Gastrocnemius medialis (tissue), 4 donors: ENCODE results near the gene FRMD4B. TPM values are rescaled to one million over a fixed set of nuclear protein-coding genes. Genes with fewer than 3 reads are reported as not detected.

Experiments used
- ATAC-seq, 2 donors: fragments of 150-250 bp; one replicate each; pipeline ENCODE4 v1.9.1; 2016
- DNase-seq, 2 donors: peaks; one replicate each; pipeline ENCODE4 v3.0.0-alpha.2; 2019
- H3K27ac ChIP-seq, 4 donors: fragments of 200-600 bp; sonication (generic); 1 replicate in 1 of 4; 2 replicates in 3 of 4; pipeline ENCODE4 v1.5.1; 2016 to 2018; ENCODE audit warnings: mild to moderate bottlenecking in 2 of 4, moderate library complexity in 1 of 4
- H3K27me3 ChIP-seq, 3 donors: fragments of 200-600 bp; sonication (generic) in 2 of 3; 1 replicate in 1 of 3; 2 replicates in 2 of 3; pipeline versions ENCODE4 v1.5.1 to v1.6.0; 2016 to 2019; ENCODE audit warnings: mild to moderate bottlenecking in 1 of 3, moderate library complexity in 1 of 3
- H3K36me3 ChIP-seq, 2 donors: fragments of 200-600 bp; sonication (generic) in 1 of 2; one replicate each; pipeline ENCODE4 v1.5.1; 2017 to 2018
- H3K4me1 ChIP-seq, 2 donors: fragments of 200-600 bp; sonication (generic) in 1 of 2; one replicate each; pipeline ENCODE4 v1.5.1; 2016 to 2017; ENCODE audit warnings: mild to moderate bottlenecking in 2 of 2
- H3K4me3 ChIP-seq, 4 donors: fragments of 200-600 bp; sonication (generic) in 3 of 4; 1 replicate in 1 of 4; 2 replicates in 3 of 4; pipeline ENCODE4 v1.5.1; 2016 to 2019; ENCODE audit warnings: mild to moderate bottlenecking in 2 of 4
- H3K9me3 ChIP-seq, 3 donors: fragments of 200-600 bp; sonication (generic) in 2 of 3; 1 replicate in 1 of 3; 2 replicates in 2 of 3; pipeline ENCODE4 v1.5.1; 2016 to 2019
- POLR2A ChIP-seq, 2 donors: fragments of 450-650 bp; IDR thresholded peaks; one replicate each; pipeline ENCODE4 v1.6.1; 2017; ENCODE audit warnings: antibody characterized with exemption in 2 of 2, mild to moderate bottlenecking in 2 of 2, moderate library complexity in 2 of 2
- in situ Hi-C, 4 donors: fragments of 200-750 bp; cut with MboI; loops; one replicate each; pipeline versions ENCODE4 v1.15.0 to v1.8.0; 2017; ENCODE audit warnings: low sequenced_read_pairs in 4 of 4
- intact Hi-C: fragments of 100-400 bp; cut with DNase I; formaldehyde crosslinking; loops from one replicate; pipeline ENCODE4 v1.15.1; 2023; ENCODE audit warnings: low total_unique reads
- total RNA-seq, 4 donors: library from RNA; depleted of rRNA; stranded (reverse); fragments of >200 nt; gene quantifications; one replicate each; pipeline versions ENCODE4 v1.1.0 to v1.2.3, GENCODE V29; 2016
- TF ChIP-seq, protein P1 (sequence below), 5 experiments: fragments of 450-650 bp in 3 of 5; fragments of 200-600 bp in 2 of 5; sonication (generic) in 2 of 5; IDR thresholded peaks in 4 of 5; conservative IDR thresholded peaks in 1 of 5; 1 replicate in 4 of 5; 2 replicates in 1 of 5; pipeline ENCODE4 v1.5.1; 2016 to 2019; ENCODE audit warnings: antibody characterized with exemption in 5 of 5, mild to moderate bottlenecking in 3 of 5, moderate library complexity in 3 of 5

The FRMD4B gene
- total RNA-seq, 4 donors from 2014 or later, result 0.29 to 3.6 (median 1.7) TPM

DNA sequence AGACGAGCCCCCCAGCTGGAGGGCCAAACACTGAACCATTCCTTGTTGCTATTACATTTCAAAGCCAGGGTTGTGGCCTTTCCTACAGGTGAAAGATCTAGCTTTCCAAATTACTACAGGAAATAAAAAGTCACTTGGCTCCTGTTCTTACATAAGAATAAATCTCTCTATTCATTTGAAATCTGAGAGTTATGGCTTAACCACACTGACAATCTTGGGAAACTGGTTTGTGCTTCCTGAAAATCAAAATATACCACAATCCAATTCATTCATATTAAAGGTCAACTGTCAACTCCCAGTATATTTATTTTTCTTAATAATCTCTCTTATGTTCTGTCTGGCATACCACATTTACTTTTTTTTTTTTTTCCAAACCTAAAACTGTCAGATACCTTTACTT, 159.8 kb downstream of the FRMD4B start:
- TF ChIP-seq, protein P1, sequence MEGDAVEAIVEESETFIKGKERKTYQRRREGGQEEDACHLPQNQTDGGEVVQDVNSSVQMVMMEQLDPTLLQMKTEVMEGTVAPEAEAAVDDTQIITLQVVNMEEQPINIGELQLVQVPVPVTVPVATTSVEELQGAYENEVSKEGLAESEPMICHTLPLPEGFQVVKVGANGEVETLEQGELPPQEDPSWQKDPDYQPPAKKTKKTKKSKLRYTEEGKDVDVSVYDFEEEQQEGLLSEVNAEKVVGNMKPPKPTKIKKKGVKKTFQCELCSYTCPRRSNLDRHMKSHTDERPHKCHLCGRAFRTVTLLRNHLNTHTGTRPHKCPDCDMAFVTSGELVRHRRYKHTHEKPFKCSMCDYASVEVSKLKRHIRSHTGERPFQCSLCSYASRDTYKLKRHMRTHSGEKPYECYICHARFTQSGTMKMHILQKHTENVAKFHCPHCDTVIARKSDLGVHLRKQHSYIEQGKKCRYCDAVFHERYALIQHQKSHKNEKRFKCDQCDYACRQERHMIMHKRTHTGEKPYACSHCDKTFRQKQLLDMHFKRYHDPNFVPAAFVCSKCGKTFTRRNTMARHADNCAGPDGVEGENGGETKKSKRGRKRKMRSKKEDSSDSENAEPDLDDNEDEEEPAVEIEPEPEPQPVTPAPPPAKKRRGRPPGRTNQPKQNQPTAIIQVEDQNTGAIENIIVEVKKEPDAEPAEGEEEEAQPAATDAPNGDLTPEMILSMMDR (IDR thresholded peaks at IDR 0.05 in 4 of 5, conservative IDR thresholded peaks at IDR 0.05 in 1 of 5), result no peak
- TF ChIP-seq POLR2A (IDR thresholded peaks at IDR 0.05), result no peak
- Histone ChIP-seq H3K4me3 (no peak overlapping the region), H3K27ac (no peak overlapping the region), H3K36me3 (no peaks in the 10 kb centered on the region), H3K4me1 (no peaks in the 10 kb centered on the region), H3K27me3 (no peaks in the 10 kb centered on the region), H3K9me3 (no peaks in the 10 kb centered on the region)
- intact Hi-C loops (no loop called here), in situ Hi-C loops (no loop called here)
- ATAC-seq (no peak), DNase-seq (no peak)

GRCh38 chr3:69219101-69219708, 166.7 kb downstream of the FRMD4B start:
- Histone ChIP-seq H3K27me3 (no peaks in the 10 kb centered on the region), H3K4me3 (no peak overlapping the region), H3K27ac (no peak overlapping the region), H3K4me1 (no peaks in the 10 kb centered on the region), H3K36me3 (no peaks in the 10 kb centered on the region), H3K9me3 (no peaks in the 10 kb centered on the region)
- DNase-seq, result no peak
- no peak for ATAC-seq
- intact Hi-C loops (no loop called here), in situ Hi-C loops (no loop called here)
- TF ChIP-seq POLR2A (IDR thresholded peaks at IDR 0.05), result no peak
- TF ChIP-seq, protein P1 (IDR thresholded peaks at IDR 0.05 in 4 of 5, conservative IDR thresholded peaks at IDR 0.05 in 1 of 5), result no peak

GRCh38 chr3:69218079-69218478, 167.8 kb downstream of the FRMD4B start:
- TF ChIP-seq, protein P1 (IDR thresholded peaks at IDR 0.05 in 4 of 5, conservative IDR thresholded peaks at IDR 0.05 in 1 of 5), result no peak
- no peak for TF ChIP-seq POLR2A (IDR thresholded peaks at IDR 0.05)
- Histone ChIP-seq H3K27me3 (no peaks in the 10 kb centered on the region), H3K36me3 (no peaks in the 10 kb centered on the region), H3K27ac (no peak overlapping the region), H3K4me3 (no peak overlapping the region), H3K4me1 (no peaks in the 10 kb centered on the region), H3K9me3 (no peaks in the 10 kb centered on the region)
- intact Hi-C loops, result no loop called here
- ATAC-seq (no peak), DNase-seq (no peak)
- in situ Hi-C loops, result no loop called here

GRCh38 chr3:69216981-69217380, 168.9 kb downstream of the FRMD4B start:
- no peaks in the 10 kb centered on the region for H3K36me3 ChIP-seq
- no peaks in the 10 kb centered on the region for H3K9me3 ChIP-seq
- DNase-seq, result no peak
- TF ChIP-seq, protein P1 (IDR thresholded peaks at IDR 0.05 in 4 of 5, conservative IDR thresholded peaks at IDR 0.05 in 1 of 5), result no peak
- TF ChIP-seq POLR2A (IDR thresholded peaks at IDR 0.05), result no peak
- in situ Hi-C loops, result no loop called here
- no peaks in the 10 kb centered on the region for H3K4me1 ChIP-seq
- no peaks in the 10 kb centered on the region for H3K27me3 ChIP-seq
- intact Hi-C loops, result no loop called here
- H3K27ac ChIP-seq, result no peak overlapping the region
- H3K4me3 ChIP-seq, result no peak overlapping the region
- ATAC-seq, result no peak

DNA sequence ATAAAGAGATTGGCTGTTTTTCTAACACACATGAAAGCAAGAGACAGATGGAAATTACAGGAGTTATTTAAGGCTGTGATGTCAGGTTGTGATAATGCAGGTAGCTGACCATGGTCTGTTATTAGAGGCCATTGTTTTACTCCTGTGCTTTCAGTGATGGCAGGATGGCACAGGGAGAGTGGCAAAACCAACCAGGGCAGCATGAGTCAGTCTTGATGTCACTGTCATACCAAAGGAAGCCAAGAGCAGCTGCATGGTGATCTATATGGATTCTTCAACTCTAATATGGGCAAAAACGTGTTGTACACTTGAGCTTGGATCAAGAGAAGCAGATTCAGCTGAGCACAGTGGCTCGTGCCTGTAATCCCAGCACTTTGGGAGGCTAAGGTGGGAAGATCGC, 171.6 kb downstream of the FRMD4B start:
- Histone ChIP-seq H3K4me3 (no peak overlapping the region), H3K27me3 (no peaks in the 10 kb centered on the region), H3K36me3 (no peaks in the 10 kb centered on the region), H3K9me3 (no peaks in the 10 kb centered on the region), H3K27ac (no peak overlapping the region), H3K4me1 (no peaks in the 10 kb centered on the region)
- ATAC-seq (no peak), DNase-seq (no peak)
- intact Hi-C loops (no loop called here), in situ Hi-C loops (no loop called here)
- TF ChIP-seq, protein P1 (IDR thresholded peaks at IDR 0.05 in 4 of 5, conservative IDR thresholded peaks at IDR 0.05 in 1 of 5), result no peak
- no peak for TF ChIP-seq POLR2A (IDR thresholded peaks at IDR 0.05)
